CD14-positive monocyte (primary cell): Measurements from ENCODE around the gene NT5C1B. TPM values are rescaled to one million over a fixed set of nuclear protein-coding genes. Genes with fewer than 3 reads are reported as not detected.

Experiments
- DNase-seq, 3 donors: peaks; one replicate each; pipeline ENCODE4 v3.0.0-alpha.2; 2011 to 2022
- H2AFZ ChIP-seq: 2 replicates; pipeline ENCODE4 v1.6.0; 2012; ENCODE audit warnings: mild to moderate bottlenecking, low read depth, low read length, inconsistent platforms; ENCODE audit not compliant: insufficient read depth, poor library complexity, severe bottlenecking
- H3K27ac ChIP-seq, 2 donors: 1 replicate in 1 of 2; 2 replicates in 1 of 2; pipeline ENCODE4 v1.5.1; 2012 to 2013; ENCODE audit warnings: low read length in 2 of 2, control low read depth in 1 of 2, inconsistent platforms in 1 of 2, low read depth in 1 of 2, mild to moderate bottlenecking in 1 of 2
- H3K27me3 ChIP-seq, 2 donors: one replicate each; pipeline versions ENCODE4 v1.6.0 to v1.6.1; 2011 to 2013; ENCODE audit warnings: low read length in 2 of 2; ENCODE audit not compliant: control insufficient read depth in 2 of 2, insufficient read depth in 2 of 2
- H3K36me3 ChIP-seq, 2 donors: replicated peaks in 1 of 2; 1 replicate in 1 of 2; 2 replicates in 1 of 2; pipeline versions ENCODE4 v1.5.1 to v1.6.1; 2012 to 2013; ENCODE audit warnings: low read length in 2 of 2, control low read depth in 1 of 2, inconsistent platforms in 1 of 2, mild to moderate bottlenecking in 1 of 2; ENCODE audit not compliant: insufficient read depth in 2 of 2, control insufficient read depth in 1 of 2
- H3K4me1 ChIP-seq, 2 donors: 1 replicate in 1 of 2; 2 replicates in 1 of 2; pipeline versions ENCODE4 v1.5.1 to v1.6.1; 2012 to 2013; ENCODE audit warnings: low read length in 2 of 2, control low read depth in 1 of 2, inconsistent platforms in 1 of 2, mild to moderate bottlenecking in 1 of 2, moderate library complexity in 1 of 2; ENCODE audit not compliant: insufficient read depth in 2 of 2, control insufficient read depth in 1 of 2
- H3K4me2 ChIP-seq: replicated peaks from 2 replicates; pipeline ENCODE3; 2012; ENCODE audit warnings: low read length, moderate library complexity, mild to moderate bottlenecking; ENCODE audit not compliant: poor library complexity, severe bottlenecking; ENCODE audit errors: extremely low read depth
- H3K4me3 ChIP-seq, 3 experiments: fragments of 200-600 bp in 1 of 3; sonication (generic) in 1 of 3; replicated peaks in 1 of 3; 1 replicate in 2 of 3; 2 replicates in 1 of 3; pipeline ENCODE4 v1.5.1; 2011 to 2013; ENCODE audit warnings: low read length in 3 of 3, mild to moderate bottlenecking in 3 of 3, control low read depth in 2 of 3, low read depth in 2 of 3, inconsistent platforms in 1 of 3, moderate library complexity in 1 of 3
- H3K79me2 ChIP-seq: 2 replicates; pipeline ENCODE4 v1.6.0; 2012; ENCODE audit warnings: mild to moderate bottlenecking, control low read depth, inconsistent platforms, low read length, moderate library complexity; ENCODE audit not compliant: insufficient read depth
- H3K9ac ChIP-seq: 2 replicates; pipeline ENCODE4 v1.6.0; 2017; ENCODE audit warnings: low read length, mild to moderate bottlenecking; ENCODE audit not compliant: insufficient read depth, poor library complexity, severe bottlenecking
- H3K9me3 ChIP-seq, 2 donors: replicated peaks in 1 of 2; 1 replicate in 1 of 2; 2 replicates in 1 of 2; pipeline versions ENCODE4 v1.5.1 to v1.6.1; 2012 to 2013; ENCODE audit warnings: low read length in 2 of 2, control low read depth in 1 of 2; ENCODE audit not compliant: control insufficient read depth in 1 of 2, insufficient read depth in 1 of 2
- H4K20me1 ChIP-seq: 2 replicates; pipeline ENCODE4 v1.6.0; 2012; ENCODE audit warnings: mild to moderate bottlenecking, low read length, control low read depth, moderate library complexity; ENCODE audit not compliant: insufficient read depth
- H3K27ac Mint-ChIP-seq, 7 donors: one replicate each; pipeline ENCODE4 v1.8.0; 2020; ENCODE audit warnings: mild to moderate bottlenecking in 7 of 7, mixed read lengths in 7 of 7, moderate library complexity in 6 of 7, inconsistent platforms in 2 of 7
- H3K27me3 Mint-ChIP-seq, 3 donors: one replicate each; pipeline ENCODE4 v1.8.0; 2021 to 2022; ENCODE audit warnings: low read depth in 3 of 3, mild to moderate bottlenecking in 3 of 3, mixed read lengths in 3 of 3, moderate library complexity in 3 of 3, inconsistent platforms in 1 of 3
- H3K36me3 Mint-ChIP-seq, 2 donors: one replicate each; pipeline ENCODE4 v1.8.0; 2020; ENCODE audit warnings: mixed read lengths in 2 of 2, inconsistent platforms in 1 of 2, mild to moderate bottlenecking in 1 of 2
- H3K4me1 Mint-ChIP-seq: one replicate; pipeline ENCODE4 v1.8.0; 2020; ENCODE audit warnings: mild to moderate bottlenecking, mixed read lengths
- H3K4me3 Mint-ChIP-seq, 2 donors: one replicate each; pipeline ENCODE4 v1.8.0; 2020; ENCODE audit warnings: mild to moderate bottlenecking in 2 of 2, mixed read lengths in 2 of 2, moderate library complexity in 1 of 2
- H3K9me3 Mint-ChIP-seq, 7 donors: one replicate each; pipeline ENCODE4 v1.8.0; 2020 to 2022; ENCODE audit warnings: mixed read lengths in 7 of 7, mild to moderate bottlenecking in 6 of 7, moderate library complexity in 6 of 7, inconsistent platforms in 2 of 7
- WGBS: methylation state at CpG from one replicate; pipeline ENCODE4 v1.1.5; 2013; ENCODE audit warnings: missing lambda C conversion rate; ENCODE audit not compliant: insufficient coverage; 5-methylcytosine and 5-hydroxymethylcytosine counted together
- intact Hi-C, 2 donors: fragments of 100-400 bp; cut with micrococcal nuclease; formaldehyde crosslinking; loops; one replicate each; pipeline versions ENCODE4 v1.15.0 to v1.15.1; 2023
- polyA plus RNA-seq, 3 donors: library from polyadenylated mRNA; depleted of rRNA in 1 of 3; unstranded in 2 of 3; stranded (reverse) in 1 of 3; fragments of 300-500 nt in 2 of 3; fragments of >200 nt in 1 of 3; fragmentation: Illumina TruSeq in 2 of 3; gene quantifications; 1 replicate in 2 of 3; 2 replicates in 1 of 3; pipeline ENCODE4 v1.2.3, GENCODE V29; 2012 to 2021
- TF ChIP-seq, protein P1 (sequence below): fragments of 200-600 bp; IDR thresholded peaks from one replicate; pipeline ENCODE4 v1.8.0; 2022; ENCODE audit warnings: antibody characterized with exemption, mild to moderate bottlenecking

NT5C1B gene
- polyA plus RNA-seq, 3 donors, result not detected

DNA sequence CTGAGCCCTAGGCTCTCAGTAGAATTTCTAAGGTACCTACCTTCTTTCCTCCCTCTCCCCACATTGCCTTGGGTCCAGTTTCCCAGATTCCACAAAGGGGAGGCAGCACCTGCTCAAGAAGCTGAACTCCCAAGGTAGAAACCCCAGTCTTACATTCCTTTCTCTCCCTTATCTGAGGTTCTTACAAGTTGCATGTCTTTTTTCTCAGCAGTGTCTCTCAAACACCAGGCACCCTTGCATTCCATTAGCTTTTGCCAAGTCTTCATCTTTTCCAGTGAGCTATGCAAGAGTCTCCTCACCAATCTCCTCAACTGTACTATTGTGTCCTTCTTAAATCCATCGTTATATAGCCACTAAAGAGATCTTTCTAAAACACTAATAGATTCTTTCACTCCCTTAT, 4.1 kb upstream of the NT5C1B start:
- peaks cover 0 to 3% (median 0%) of the 10 kb centered on the region in 3 donors for H3K27me3 Mint-ChIP-seq
- no peak overlapping the region for H3K4me3 Mint-ChIP-seq
- H3K27ac Mint-ChIP-seq, result no peak overlapping the region
- Histone ChIP-seq H3K4me1 (no peaks in the 10 kb centered on the region), H3K4me2 (no peak overlapping the region), H3K36me3 (no peaks in the 10 kb centered on the region), H3K9ac (no peak overlapping the region), H4K20me1 (no peaks in the 10 kb centered on the region), H3K27me3 (no peaks in the 10 kb centered on the region), H3K27ac (no peak overlapping the region), H3K9me3 (peaks cover 3 to 4% of the 10 kb centered on the region in 2 donors), H3K79me2 (no peaks in the 10 kb centered on the region), H3K4me3 (no peak overlapping the region), H2AFZ (no peak overlapping the region)
- H3K9me3 Mint-ChIP-seq, result peaks cover 3 to 17% (median 6%) of the 10 kb centered on the region in 7 donors
- intact Hi-C loops, result no loop called here
- DNase-seq, result no peak
- H3K4me1 Mint-ChIP-seq, result no peaks in the 10 kb centered on the region
- TF ChIP-seq, protein P1, sequence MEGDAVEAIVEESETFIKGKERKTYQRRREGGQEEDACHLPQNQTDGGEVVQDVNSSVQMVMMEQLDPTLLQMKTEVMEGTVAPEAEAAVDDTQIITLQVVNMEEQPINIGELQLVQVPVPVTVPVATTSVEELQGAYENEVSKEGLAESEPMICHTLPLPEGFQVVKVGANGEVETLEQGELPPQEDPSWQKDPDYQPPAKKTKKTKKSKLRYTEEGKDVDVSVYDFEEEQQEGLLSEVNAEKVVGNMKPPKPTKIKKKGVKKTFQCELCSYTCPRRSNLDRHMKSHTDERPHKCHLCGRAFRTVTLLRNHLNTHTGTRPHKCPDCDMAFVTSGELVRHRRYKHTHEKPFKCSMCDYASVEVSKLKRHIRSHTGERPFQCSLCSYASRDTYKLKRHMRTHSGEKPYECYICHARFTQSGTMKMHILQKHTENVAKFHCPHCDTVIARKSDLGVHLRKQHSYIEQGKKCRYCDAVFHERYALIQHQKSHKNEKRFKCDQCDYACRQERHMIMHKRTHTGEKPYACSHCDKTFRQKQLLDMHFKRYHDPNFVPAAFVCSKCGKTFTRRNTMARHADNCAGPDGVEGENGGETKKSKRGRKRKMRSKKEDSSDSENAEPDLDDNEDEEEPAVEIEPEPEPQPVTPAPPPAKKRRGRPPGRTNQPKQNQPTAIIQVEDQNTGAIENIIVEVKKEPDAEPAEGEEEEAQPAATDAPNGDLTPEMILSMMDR, result no peak
- no peaks in the 10 kb centered on the region for H3K36me3 Mint-ChIP-seq
- 92% methylated on average over 1 of the region's 1 CpG for whole genome bisulfite sequencing

DNA sequence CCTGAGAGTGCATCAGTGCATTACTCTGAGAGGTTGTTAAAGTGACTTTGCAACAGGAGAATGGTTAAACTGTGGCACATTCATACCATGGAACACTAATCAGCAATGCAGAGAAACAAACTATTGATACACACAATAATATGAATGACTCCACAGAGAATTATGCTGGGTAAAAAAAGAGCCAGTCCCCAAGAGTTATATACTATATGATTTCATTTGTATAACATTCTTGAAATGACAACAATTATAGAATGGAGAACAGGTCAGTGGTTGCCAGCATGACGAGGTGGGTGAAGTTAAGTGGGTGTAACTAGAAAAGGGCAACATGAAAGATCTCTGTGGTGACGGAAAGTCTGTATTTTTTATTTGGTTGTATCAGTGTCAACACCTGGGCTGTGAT, 3.0 kb upstream of the NT5C1B start:
- H3K9ac ChIP-seq, result no peak overlapping the region
- no peaks in the 10 kb centered on the region for H3K4me1 Mint-ChIP-seq
- H2AFZ ChIP-seq, result no peak overlapping the region
- H3K27me3 ChIP-seq, result no peaks in the 10 kb centered on the region
- no peak overlapping the region for H3K4me2 ChIP-seq
- intact Hi-C loops, result no loop called here
- no peak overlapping the region for H3K4me3 ChIP-seq
- peaks cover 3 to 4% of the 10 kb centered on the region in 2 donors for H3K9me3 ChIP-seq
- TF ChIP-seq, protein P1, result no peak
- H3K4me1 ChIP-seq, result no peaks in the 10 kb centered on the region
- 80% methylated on average over 1 of the region's 2 CpGs for WGBS
- H3K27me3 Mint-ChIP-seq, result peaks cover 0 to 3% (median 0%) of the 10 kb centered on the region in 3 donors
- H3K79me2 ChIP-seq, result no peaks in the 10 kb centered on the region
- DNase-seq, result no peak
- no peaks in the 10 kb centered on the region for H3K36me3 Mint-ChIP-seq
- no peaks in the 10 kb centered on the region for H3K36me3 ChIP-seq
- H3K27ac Mint-ChIP-seq, result no peak overlapping the region
- no peak overlapping the region for H3K4me3 Mint-ChIP-seq
- H3K9me3 Mint-ChIP-seq, result peaks cover 3 to 17% (median 6%) of the 10 kb centered on the region in 7 donors
- no peak overlapping the region for H3K27ac ChIP-seq
- no peaks in the 10 kb centered on the region for H4K20me1 ChIP-seq
